Activated CD4-positive, alpha-beta memory T cell treated with anti-CD3 and anti-CD28 coated beads, Interleukin-2, amount 10 ng/mL, durations not matched to agents 7 days and 5 days (primary cell): ENCODE data around the gene CLSTN2. TPM values are rescaled to one million over a fixed set of nuclear protein-coding genes. Genes with fewer than 3 reads are reported as not detected.

Source experiments
- CTCF ChIA-PET: fragments of 350-600 bp; sonication (Branson Sonifier 250); formaldehyde crosslinking; loops from one replicate; lab custom pipeline; 2021; ENCODE audit warnings: antibody characterized with exemption, inconsistent platforms; lab: Charles Lee
- POLR2A ChIA-PET: fragments of 350-600 bp; sonication (Branson Sonifier 250); formaldehyde crosslinking; loops from one replicate; lab custom pipeline; 2021; ENCODE audit warnings: antibody characterized with exemption; lab: Charles Lee
- DNase-seq: peaks from one replicate; pipeline ENCODE4 v3.0.0-alpha.2; 2020
- H3K27ac Mint-ChIP-seq: one replicate; pipeline ENCODE4 v1.8.0; 2021; ENCODE audit warnings: mild to moderate bottlenecking, mixed read lengths
- H3K27me3 Mint-ChIP-seq: one replicate; pipeline ENCODE4 v1.8.0; 2021; ENCODE audit warnings: mixed read lengths
- H3K36me3 Mint-ChIP-seq: one replicate; pipeline ENCODE4 v1.8.0; 2021; ENCODE audit warnings: low read depth, mixed read lengths
- H3K4me1 Mint-ChIP-seq: one replicate; pipeline ENCODE4 v1.8.0; 2021; ENCODE audit warnings: mixed read lengths
- H3K4me3 Mint-ChIP-seq: one replicate; pipeline ENCODE4 v1.8.0; 2021; ENCODE audit warnings: mild to moderate bottlenecking, mixed read lengths
- H3K9me3 Mint-ChIP-seq: one replicate; pipeline ENCODE4 v1.8.0; 2021; ENCODE audit warnings: mixed read lengths
- total RNA-seq, 2 experiments: library from RNA; stranded (reverse); gene quantifications; one replicate each; pipeline ENCODE4 v1.2.3, GENCODE V29; 2021

Gene CLSTN2
- total RNA-seq, 2 experiments from 2014 or later: not detected

DNA sequence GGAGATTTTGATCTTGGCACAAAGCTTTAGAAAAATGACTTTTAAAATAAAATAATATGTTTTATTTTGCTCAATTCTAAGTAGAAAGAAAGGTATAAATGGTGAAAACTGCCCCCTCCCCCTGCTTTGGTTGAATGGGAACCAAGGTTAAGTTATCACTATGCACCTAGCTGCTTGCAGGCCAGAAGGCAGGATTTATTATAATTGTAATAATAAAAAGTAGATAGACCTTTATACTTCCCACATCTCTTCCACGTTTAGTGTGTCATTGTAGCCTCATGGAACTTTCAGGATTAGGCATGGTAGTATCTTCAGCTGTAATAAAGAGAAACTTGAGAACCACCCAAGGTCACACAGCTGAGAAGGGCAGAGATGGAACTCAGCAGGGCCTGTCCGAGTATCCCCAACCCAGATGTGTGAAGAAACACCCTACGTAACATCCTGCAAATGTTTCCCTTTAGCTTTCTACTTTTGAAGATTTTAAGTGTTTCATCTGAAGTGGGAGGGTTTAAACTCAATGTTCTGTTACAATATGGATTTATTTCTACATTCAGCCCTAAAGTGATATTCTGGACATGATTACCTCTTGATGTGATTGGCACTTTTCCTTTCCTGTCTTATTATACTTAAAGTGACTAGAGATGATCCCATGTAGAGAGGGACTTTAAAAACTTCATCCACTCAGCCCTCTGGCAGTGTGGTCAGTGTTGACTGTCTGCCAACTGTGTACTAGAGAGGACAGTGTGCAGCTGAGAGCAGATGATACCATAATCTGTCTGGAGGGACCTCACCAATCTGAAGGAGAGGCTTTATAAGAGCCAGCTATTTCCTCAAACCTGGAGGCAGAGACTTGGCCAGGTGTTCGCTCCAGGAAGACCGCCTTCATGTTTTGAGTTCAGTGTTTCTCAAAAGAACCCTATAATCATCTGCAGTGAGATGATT, 460.4 kb downstream of the CLSTN2 start:
- Mint-ChIP-seq H3K27ac (no peak overlapping the region), H3K4me3 (no peak overlapping the region), H3K27me3 (peaks cover 1% of the 10 kb centered on the region), H3K9me3 (no peaks in the 10 kb centered on the region), H3K4me1 (no peaks in the 10 kb centered on the region), H3K36me3 (no peaks in the 10 kb centered on the region)
- ChIA-PET CTCF (no interaction called here), POLR2A (no interaction called here)
- no peak for DNase-seq

DNA sequence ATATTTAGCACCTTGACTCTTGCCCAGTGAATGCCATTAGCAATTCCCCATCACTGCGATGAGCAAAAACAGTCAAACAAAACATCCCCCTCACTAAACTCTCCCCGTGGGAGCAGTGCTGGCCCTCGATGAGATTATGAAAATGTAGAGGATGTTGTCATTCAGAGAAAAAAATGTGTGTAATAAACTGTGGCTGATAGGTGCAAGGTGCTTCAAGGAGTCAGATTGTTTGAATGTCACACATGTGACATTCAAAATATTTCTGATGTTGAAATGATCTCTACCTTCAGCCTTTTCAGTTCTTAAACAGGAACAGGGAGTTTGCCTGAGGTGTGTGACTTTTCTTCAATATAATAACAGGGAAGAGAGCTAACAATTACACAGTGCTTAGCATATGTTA, 461.1 kb downstream of the CLSTN2 start:
- CTCF ChIA-PET: no interaction called here
- Mint-ChIP-seq H3K9me3 (no peaks in the 10 kb centered on the region), H3K36me3 (no peaks in the 10 kb centered on the region), H3K4me1 (no peaks in the 10 kb centered on the region), H3K27ac (no peak overlapping the region), H3K27me3 (peaks cover 1% of the 10 kb centered on the region), H3K4me3 (no peak overlapping the region)
- POLR2A ChIA-PET: no interaction called here
- no peak for DNase-seq

DNA sequence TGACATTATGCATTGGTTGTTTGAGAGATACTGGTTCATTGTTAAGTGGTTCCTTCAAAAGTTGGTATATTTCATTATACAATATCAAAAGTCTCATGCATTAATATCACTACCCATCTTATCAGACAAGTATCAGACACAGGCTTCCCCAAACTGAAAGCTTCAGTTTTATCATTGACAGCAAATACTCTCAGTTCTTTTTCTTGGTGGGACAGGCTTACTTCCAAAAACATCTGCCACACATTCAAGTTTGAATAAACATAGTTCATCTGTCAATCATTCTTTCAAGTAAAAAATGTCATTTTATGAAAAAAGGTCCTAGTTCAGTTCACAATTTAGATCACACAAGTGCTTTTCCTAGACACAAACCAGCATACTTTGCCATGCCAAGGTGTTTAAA, 462.9 kb downstream of the CLSTN2 start:
- H3K27ac Mint-ChIP-seq: no peak overlapping the region
- no peaks in the 10 kb centered on the region for H3K4me1 Mint-ChIP-seq
- H3K36me3 Mint-ChIP-seq: no peaks in the 10 kb centered on the region
- H3K9me3 Mint-ChIP-seq: no peaks in the 10 kb centered on the region
- POLR2A ChIA-PET: no interaction called here
- peaks cover 1% of the 10 kb centered on the region for H3K27me3 Mint-ChIP-seq
- no peak for DNase-seq
- no peak overlapping the region for H3K4me3 Mint-ChIP-seq
- CTCF ChIA-PET: no interaction called here

DNA sequence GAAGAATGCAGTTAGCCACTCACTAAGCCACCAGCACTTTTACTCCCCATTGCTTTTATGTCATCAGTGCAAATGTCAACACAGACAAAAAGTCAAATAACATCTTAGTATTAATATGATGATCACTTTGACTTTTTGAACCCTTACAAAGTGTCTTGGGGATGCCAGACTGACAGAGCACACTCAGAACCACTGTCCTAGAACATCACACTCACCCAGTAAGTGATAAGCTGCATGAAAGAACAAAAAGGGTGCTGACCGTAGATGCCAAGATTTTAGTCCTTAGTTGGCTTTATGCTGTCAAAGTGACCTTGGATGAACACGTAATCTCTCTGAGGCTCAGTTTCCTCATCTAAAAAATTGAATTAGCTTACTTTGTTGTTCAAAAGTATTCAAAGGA, 463.4 kb downstream of the CLSTN2 start:
- Mint-ChIP-seq H3K36me3 (no peaks in the 10 kb centered on the region), H3K27me3 (peaks cover 1% of the 10 kb centered on the region), H3K9me3 (no peaks in the 10 kb centered on the region), H3K4me1 (no peaks in the 10 kb centered on the region), H3K27ac (no peak overlapping the region), H3K4me3 (no peak overlapping the region)
- DNase-seq: no peak
- CTCF ChIA-PET: no interaction called here
- POLR2A ChIA-PET: no interaction called here

DNA sequence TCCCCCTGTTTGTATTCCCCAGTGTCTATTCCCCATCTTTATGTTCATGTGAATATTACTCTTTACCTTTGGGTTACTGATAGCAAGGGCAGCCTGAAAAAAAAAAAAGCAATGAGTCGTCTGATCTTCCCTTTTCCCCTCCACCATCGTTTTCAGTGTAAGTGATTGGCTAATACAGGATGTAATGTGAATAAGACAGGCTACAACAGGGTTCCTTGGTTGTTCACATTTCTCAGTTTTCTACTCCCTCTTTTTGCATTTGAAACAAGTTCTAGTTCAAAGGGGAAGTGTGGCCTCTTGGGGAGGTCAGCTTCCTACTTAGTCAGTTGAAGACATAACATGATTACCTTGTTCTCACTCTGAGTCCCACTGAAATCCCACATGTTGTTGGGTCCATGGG, 464.9 kb downstream of the CLSTN2 start:
- Mint-ChIP-seq H3K27ac (no peak overlapping the region), H3K4me1 (no peaks in the 10 kb centered on the region), H3K36me3 (no peaks in the 10 kb centered on the region), H3K27me3 (peaks cover 1% of the 10 kb centered on the region), H3K4me3 (no peak overlapping the region), H3K9me3 (no peaks in the 10 kb centered on the region)
- CTCF ChIA-PET: no interaction called here
- POLR2A ChIA-PET: no interaction called here
- no peak for DNase-seq

DNA sequence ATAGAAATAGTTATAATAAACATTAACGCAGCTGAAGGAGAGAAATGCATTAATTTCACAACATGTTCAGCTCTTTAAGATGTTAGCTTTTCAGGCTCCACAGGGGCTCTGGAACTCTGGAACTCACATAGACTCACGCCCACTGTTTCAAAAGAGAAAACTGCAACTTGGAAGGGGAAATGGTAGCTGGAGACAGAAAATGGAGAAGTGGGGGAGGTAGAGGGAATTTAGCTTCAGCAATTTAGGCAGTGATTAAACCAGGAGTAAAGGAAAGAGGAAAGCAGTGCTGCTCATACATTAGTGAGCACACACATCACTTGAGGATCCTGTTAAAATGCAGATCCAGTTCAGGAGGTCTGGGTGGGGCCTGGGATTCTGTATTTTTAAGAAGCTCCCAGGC, 468.1 kb downstream of the CLSTN2 start:
- H3K4me3 Mint-ChIP-seq: no peak overlapping the region
- H3K27me3 Mint-ChIP-seq: peaks cover 1% of the 10 kb centered on the region
- ChIA-PET POLR2A (no interaction called here), CTCF (no interaction called here)
- H3K4me1 Mint-ChIP-seq: no peaks in the 10 kb centered on the region
- no peak for DNase-seq
- H3K9me3 Mint-ChIP-seq: no peaks in the 10 kb centered on the region
- no peak overlapping the region for H3K27ac Mint-ChIP-seq
- no peaks in the 10 kb centered on the region for H3K36me3 Mint-ChIP-seq

DNA sequence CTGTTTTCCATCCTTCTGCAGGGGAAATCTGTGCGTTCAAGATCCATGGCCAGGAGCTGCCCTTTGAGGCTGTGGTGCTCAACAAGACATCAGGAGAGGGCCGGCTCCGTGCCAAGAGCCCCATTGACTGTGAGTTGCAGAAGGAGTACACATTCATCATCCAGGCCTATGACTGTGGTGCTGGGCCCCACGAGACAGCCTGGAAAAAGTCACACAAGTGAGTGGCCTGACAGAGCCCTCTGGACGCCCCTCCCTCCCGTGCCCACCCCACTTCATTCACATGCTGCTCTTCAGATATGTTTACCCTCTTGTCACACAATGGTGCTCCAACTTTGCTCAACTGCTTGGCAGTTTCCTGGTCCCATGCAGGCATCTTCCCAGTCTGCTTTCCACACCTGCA, 468.6 kb downstream of the CLSTN2 start:
- Mint-ChIP-seq H3K27me3 (peaks cover 1% of the 10 kb centered on the region), H3K27ac (no peak overlapping the region), H3K4me3 (no peak overlapping the region), H3K36me3 (no peaks in the 10 kb centered on the region), H3K4me1 (no peaks in the 10 kb centered on the region), H3K9me3 (no peaks in the 10 kb centered on the region)
- DNase-seq: no peak
- POLR2A ChIA-PET: no interaction called here
- CTCF ChIA-PET: no interaction called here

DNA sequence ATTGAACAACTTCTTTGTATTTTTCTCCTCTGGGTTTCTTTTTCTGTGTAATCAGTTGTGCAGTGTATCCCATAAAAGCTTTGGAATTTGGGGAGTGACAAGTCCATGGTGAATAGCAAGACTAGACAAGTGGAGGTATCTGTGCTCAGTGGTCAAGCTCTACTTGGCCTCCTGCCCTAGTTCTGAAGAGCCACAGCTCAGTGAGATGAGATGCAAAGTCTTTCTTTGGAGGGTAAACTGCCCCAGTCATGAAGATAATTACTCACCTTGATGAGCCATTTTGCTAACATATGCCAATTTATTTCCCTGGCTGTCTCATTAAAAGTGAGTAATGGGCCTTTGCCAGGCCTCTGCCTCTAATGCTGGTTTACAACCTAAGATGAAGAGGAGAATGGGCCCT, 471.7 kb downstream of the CLSTN2 start:
- Mint-ChIP-seq H3K4me1 (no peaks in the 10 kb centered on the region), H3K9me3 (no peaks in the 10 kb centered on the region), H3K4me3 (no peak overlapping the region), H3K36me3 (no peaks in the 10 kb centered on the region), H3K27ac (no peak overlapping the region), H3K27me3 (no peaks in the 10 kb centered on the region)
- CTCF ChIA-PET: no interaction called here
- DNase-seq: no peak
- POLR2A ChIA-PET: no interaction called here

DNA sequence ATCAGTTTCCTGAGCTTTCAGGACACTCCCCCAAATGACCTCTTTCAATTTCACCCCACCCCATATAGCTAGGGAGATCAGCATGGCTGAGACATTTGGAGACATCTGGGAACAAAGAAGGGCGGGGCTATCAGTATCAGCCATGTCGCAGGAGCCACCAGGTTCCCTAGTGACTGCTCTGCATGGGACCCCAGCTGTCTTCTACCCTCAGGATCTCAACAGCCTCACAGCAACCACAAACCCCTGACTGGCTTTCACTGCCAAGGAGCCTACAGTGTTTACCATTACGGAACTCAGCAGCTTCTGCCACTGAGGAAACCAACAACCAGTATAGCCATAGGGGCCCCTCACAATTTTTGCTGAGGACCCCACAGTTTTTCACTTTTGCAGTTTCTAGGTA, 473.3 kb downstream of the CLSTN2 start:
- H3K27me3 Mint-ChIP-seq: no peaks in the 10 kb centered on the region
- no peak overlapping the region for H3K4me3 Mint-ChIP-seq

DNA sequence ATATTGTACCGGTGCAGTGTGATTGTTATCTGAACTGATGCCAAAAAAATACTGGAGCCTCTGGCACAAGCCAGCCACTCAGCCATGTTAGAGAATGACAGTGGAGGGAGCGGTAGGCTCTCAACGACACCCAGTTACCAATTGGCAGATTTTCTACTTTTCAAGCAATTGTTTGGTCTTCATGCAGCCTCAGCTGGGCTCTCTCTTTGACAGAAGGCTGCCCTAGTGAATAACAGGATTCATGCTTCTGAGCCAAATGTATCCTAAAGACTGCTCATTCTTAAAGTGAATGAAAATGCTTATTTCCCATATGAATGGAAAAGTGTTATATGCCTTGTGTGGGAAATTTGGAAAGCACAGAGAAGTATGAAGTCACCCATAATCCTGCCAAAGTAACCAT, 481.7 kb downstream of the CLSTN2 start:
- no peak for DNase-seq
- Mint-ChIP-seq H3K27me3 (no peaks in the 10 kb centered on the region), H3K36me3 (no peaks in the 10 kb centered on the region), H3K4me3 (no peak overlapping the region), H3K27ac (no peak overlapping the region), H3K4me1 (no peaks in the 10 kb centered on the region), H3K9me3 (no peaks in the 10 kb centered on the region)
- ChIA-PET CTCF (no interaction called here), POLR2A (no interaction called here)

More for the DNA sequence above, 473.3 kb downstream of the CLSTN2 start:
- no peaks in the 10 kb centered on the region for H3K36me3 Mint-ChIP-seq
- ChIA-PET POLR2A (no interaction called here), CTCF (no interaction called here)
- no peak overlapping the region for H3K27ac Mint-ChIP-seq
- DNase-seq: no peak
- no peaks in the 10 kb centered on the region for H3K4me1 Mint-ChIP-seq
- H3K9me3 Mint-ChIP-seq: no peaks in the 10 kb centered on the region

DNA sequence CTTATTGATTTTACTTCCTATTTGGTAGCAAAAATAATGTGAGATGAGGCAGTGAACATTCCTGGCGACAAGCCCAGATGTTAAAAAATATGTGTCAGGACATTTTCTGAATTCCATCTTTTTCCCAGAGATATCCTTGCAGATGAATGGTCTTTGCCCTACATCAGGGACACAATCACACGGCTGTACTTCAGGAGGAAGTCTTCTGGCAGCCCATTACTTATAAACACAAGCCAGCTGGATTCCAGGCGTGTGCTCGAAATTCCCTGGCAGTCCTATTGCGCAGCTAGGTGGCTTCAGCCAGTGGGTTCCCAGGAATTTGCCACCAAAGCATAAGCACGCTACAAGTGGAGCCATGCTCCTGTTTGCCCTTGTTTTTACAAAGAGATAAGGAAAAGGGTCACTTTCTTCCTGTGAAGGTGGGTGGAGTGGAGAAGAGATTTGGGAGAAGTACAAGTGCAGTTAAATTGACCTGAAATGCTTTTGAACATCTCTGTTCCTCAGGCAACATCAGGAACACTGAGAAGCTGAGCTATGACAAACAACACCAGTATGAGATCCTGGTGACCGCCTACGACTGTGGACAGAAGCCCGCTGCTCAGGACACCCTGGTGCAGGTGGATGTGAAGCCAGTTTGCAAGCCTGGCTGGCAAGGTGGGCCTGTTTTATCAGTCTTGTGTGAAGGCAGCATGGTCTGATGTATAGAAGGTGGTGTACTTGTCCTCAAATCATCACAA, 485.8 kb downstream of the CLSTN2 start:
- no peaks in the 10 kb centered on the region for H3K36me3 Mint-ChIP-seq
- H3K4me1 Mint-ChIP-seq: no peaks in the 10 kb centered on the region
- no peak for DNase-seq
- ChIA-PET POLR2A (interaction anchor here (0.6 kb wide), 1 partner anchor 1067 kb away, joined by 4 read pairs; no protein-coding TSS in a partner anchor), CTCF (no interaction called here)
- H3K4me3 Mint-ChIP-seq: no peak overlapping the region
- H3K27ac Mint-ChIP-seq: no peak overlapping the region
- no peaks in the 10 kb centered on the region for H3K9me3 Mint-ChIP-seq
- no peaks in the 10 kb centered on the region for H3K27me3 Mint-ChIP-seq

DNA sequence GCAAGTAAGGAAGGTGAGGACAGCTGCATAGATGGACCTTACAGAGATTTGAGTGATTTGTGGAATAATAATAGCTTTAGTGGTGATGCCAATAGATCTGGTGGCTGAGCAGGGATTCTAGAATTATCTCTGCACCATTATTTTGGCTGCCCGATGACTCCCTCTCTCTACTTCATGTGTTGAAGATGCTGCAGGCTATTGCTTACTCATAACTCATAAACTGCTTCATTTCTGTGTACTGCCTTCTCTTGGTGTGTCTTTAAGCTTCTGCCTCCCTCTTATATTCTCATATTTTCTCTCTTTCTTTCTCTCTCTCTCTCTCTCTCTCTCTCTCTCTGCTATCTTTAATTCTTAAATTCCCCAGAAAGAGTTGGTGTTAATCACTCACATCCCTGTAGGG, 486.9 kb downstream of the CLSTN2 start:
- Mint-ChIP-seq H3K4me3 (no peak overlapping the region), H3K27ac (no peak overlapping the region), H3K27me3 (no peaks in the 10 kb centered on the region), H3K9me3 (no peaks in the 10 kb centered on the region), H3K4me1 (no peaks in the 10 kb centered on the region), H3K36me3 (no peaks in the 10 kb centered on the region)
- ChIA-PET POLR2A (no interaction called here), CTCF (no interaction called here)
- no peak for DNase-seq

DNA sequence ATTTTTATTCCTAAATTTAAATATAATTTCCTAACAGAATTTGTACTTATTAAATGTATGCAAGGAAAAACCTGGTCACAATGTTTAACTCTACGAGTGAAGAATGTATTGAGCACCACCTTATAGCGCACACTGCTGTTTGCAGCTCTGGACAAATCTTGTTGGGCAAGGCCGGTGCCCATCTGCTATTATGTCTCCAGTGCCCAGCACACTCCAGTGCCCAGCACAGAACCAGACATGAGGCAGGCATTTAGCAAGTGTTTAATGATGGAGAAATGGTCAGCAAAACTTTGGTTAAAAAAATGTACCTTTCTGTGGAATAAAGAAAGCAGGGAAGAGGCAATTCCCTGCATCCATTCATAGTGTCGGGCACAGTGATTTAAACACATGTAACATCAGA, 488.2 kb downstream of the CLSTN2 start:
- CTCF ChIA-PET: no interaction called here

More for the DNA sequence above, 488.2 kb downstream of the CLSTN2 start:
- DNase-seq: no peak
- H3K4me1 Mint-ChIP-seq: no peaks in the 10 kb centered on the region
- H3K27ac Mint-ChIP-seq: no peak overlapping the region
- H3K4me3 Mint-ChIP-seq: no peak overlapping the region
- no peaks in the 10 kb centered on the region for H3K27me3 Mint-ChIP-seq
- H3K36me3 Mint-ChIP-seq: no peaks in the 10 kb centered on the region
- H3K9me3 Mint-ChIP-seq: no peaks in the 10 kb centered on the region
- POLR2A ChIA-PET: no interaction called here
